ENCODE measurements around the gene PLAAT2.
"Not testable (repeated sequence)": the region's sequence is repeated elsewhere in the genome, so short reads cannot be mapped to it uniquely, and the experiment has no call there.

PLAAT2 gene

GRCh38 chr11:63547061-63547460, 16.1 kb downstream of the PLAAT2 start:
- DNase-seq = no peak

- no peak for DNase-seq
These were observed 19.5 kb downstream of the PLAAT2 start for GRCh38 chr11:63543711-63544110.

DNA sequence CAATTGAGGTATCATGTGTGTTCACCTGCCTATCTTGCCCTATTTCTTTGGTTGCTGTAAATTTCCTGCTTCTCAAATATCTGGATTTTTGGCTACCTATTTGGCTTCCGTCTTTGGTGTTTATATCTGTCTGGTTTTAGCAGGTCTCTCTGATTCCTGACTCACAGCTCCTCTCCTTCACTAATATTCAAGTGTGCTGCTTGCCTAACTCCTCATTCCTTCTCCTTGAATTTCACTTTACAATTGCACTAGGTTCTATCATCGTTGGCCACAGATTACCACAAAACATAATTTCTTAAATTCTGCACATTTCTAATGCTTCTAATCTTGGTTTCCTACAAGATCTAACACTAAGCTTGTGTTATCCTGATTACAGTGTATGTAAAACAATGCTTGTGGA, 20.7 kb downstream of the PLAAT2 start:
- not testable (repeated sequence) for DNase-seq

DNA sequence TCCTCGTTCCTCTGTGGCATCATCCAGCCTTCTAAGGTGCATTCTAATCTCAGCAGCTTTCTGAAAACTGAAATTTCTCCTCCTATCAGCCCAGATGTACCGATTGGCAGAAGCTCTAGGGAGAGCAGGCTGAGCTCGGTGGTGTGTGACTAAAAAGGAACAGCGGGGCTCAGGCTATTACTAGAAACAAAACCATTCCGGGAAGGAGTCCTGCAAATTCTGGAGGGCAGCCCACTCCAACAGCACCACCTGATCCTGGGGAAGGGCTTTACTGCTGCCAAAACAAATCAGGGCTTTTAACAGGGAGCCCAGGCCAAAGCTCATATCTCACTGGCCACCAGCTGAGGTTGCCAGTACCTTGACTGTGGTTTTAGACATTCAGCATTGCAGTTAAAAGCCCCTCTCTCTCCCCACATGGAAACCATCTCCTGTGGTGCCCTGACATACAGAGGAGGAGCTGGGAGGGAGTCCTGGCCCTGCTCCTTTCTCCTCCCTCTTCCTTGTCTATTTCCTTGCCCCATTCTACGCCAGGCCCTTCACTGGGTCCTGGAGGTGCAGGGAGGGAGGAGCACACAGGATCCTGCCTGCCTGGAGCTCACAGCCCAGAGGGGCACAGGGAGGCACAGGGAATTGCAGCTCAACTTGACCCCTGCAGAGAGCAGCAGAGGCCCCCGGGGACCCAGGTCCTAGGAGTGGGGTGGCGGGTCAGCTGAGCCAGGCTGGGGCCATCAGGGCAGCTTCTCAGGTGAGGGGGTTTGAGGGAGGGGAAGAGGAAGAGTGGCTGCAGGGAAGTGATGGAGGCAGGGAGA, 25.7 kb downstream of the PLAAT2 start:
- no peak for DNase-seq

DNA sequence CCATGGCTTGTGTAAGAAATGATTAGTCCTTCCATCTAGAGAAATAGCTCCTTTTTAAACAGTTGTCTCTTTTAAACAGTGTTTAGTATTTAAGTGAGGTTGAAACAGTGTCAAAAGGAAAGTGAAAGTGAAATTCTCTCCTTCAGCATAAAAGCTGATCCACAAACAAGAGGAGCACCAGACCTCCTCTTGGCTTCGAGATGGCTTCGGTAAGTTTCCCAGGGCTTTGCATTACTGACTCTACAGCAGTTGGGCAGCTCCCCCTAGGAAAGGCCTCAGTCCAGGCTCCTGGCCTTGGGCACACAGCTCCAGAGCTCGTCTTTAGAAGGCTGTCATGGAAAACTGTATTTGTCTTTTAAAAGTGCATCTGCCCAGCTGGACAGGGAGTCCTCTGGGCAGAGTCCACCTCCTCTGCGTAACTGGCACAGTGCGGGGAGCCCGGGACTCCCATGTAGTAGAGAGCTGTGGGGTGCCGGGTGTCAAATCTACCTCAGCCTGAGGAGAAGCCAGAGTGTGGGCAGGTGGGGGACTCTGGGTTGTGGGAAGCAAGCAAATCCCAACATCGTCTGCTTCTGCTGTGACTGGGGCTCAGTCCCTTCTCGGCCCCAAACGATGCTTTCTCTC, 26.4 kb downstream of the PLAAT2 start, which contains the start of gene PLAAT4:
Gene PLAAT4 (plus strand): TSS at position 140 of the 624 bp plus-strand sequence. CDS start 61 bp downstream, at position 201.
- DNase-seq = peak in 1 of 4 experiments; percentile 9

DNA sequence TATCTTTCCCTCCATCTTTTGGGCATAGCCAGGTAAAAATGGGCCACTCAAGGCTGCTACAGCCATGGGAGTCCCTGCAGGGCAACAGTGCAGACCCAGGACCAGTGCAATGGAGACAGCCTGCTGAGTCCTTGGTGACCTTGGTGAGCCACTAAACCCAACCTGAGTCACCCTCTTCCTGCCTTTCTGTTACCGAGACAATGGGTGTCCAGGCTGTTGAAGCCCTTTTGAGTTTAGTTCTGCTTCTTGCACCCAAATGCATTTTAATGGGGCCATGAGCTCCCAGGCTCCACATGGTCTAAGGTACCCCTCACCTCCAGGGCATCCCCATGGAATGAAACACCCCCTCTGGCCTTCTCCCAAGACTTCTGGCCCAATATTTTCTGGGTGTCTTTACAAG, 27.4 kb downstream of the PLAAT2 start:
- no peak for DNase-seq

- no peak for DNase-seq
These were observed 28.2 kb downstream of the PLAAT2 start for GRCh38 chr11:63534895-63535461.

DNA sequence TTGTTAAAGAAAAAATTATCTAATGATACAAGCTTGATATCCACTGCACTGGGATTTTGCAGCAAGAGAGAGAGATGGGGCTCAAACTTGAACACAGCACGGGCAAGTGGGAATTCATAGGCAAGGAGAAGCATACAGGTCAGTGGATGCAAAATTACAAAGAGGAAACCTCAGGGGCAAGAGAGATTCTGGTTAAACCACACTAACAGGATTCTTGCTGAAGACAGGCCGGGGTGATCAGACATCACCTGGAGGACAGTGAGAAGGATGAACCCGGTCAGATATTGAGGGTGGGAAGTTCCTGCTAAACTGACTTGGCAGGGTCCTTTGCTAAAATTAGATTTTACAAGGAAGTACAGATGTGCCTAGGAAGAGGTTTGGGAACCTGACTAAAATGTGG, 29.1 kb downstream of the PLAAT2 start:
- no peak for DNase-seq

DNA sequence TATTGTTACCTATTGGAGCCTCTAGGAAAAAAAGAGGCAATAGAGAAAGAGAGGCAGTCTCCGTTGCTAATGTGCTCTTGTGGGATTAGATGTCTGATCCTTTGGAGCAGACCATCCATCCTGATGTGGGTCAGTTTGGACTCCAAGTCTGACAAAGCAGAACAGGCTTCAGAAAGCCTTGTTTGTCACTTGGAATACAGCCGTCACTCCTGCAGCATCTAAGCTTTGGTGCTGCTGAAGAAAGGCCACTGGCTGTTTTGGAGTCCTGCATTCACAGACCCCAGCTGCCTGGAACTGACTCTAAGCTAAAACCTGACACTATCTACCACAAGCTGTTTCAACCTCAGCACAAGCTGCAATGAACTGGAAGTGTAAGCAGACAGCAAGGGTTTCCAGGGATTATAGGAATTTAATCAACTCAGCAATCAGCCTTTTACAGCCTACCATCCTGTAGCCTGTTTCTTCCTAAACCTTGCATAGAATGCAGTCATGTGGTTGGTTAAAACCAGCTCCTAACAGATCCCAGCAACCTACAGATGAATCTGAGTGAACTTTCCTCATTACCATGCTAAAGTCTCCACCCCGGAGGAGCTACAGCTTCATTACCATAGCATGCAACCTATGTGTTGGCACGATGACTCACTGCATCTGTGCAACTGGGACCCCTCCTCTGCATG, 30.2 kb downstream of the PLAAT2 start:
- DNase-seq = no peak

DNA sequence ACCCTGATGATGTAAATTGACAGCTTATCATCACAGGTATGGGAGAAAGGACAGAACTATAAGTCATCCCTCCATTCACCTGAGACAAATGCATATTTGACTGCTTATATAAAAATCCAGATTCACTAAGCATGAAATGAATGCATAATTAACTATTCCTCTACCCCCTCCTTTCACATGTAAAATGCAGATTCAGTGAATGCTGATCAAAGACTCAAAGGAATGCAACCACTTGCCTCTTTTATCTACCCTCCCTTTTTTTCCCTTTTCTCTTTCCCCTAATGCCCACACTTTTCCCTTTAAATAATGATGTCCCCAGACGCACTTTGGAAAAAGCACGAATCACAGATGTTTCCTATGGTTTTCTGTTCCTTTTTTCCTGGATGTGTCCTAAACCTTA, 31.1 kb downstream of the PLAAT2 start:
- DNase-seq = no peak

DNA sequence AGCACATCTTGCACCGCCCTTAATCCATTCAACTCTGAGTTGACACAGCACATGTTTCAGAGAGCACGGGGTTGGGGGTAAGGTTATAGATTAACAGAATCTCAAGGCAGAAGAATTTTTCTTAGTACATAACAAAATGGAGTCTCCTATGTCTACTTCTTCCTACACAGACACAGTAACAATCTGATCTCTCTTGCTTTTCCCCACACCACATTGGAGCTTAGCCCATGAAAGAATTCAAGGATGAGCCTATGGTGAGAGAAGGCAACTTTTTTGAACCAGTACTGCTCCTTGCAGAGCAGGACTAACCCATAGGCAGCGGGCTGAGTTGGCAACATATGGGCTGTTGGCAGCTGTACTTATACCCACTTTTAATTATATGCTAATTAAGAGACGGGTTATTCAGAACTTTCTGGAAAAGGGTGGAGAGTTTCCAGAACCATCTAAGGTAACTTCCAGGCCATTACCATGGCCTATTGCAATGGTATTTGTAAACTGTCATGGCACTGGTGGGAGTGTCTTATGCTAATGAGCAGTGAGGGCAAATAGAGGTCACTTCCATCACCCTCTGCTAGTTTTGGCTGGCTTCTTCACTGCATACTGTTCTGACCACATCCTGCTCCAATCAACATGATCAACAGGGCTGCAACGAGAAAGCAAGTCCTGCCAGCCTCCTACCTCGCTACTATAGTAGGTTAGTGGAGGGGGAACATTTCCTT, 31.9 kb downstream of the PLAAT2 start:
- peak in 2 of 4 experiments; percentile 46 to 47 for DNase-seq

DNA sequence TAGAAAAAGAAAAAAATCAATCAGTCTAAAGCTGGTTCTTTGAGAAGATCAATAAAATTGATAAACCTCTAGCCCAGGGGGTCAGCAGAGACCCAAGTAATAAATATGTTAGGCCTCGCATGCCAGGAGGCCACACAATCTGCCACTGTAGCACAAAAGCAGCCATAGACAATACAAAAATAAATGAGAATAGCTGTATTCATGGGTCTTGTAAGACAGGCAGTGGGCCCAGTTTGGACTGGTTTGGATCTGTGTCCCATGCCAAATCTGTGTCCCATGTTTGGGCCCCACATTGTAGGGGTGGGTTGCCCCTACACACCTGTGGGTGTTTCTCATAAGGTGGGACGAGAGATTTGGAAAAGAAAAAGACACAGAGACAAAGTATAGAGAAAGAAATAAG, 33.2 kb downstream of the PLAAT2 start:
- DNase-seq = no peak

DNA sequence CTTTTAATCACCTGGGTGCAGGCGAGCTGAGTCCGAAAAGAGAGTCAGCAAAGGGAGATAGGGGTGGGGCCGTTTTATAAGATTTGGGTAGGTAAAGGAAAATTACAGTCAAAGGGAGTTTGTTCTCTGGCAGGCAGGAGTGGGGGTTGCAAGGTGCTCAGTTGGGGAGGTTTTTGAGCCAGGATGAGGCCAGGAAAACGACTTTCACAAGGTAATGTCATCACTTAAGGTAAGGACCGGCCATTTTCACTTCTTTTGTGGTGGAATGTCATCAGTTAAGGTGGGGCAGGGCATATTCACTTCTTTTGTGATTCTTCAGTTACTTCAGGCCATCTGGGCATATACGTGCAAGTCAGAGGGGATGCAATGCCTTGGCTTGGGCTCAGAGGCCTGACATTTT, 33.8 kb downstream of the PLAAT2 start:
- not testable (repeated sequence) for DNase-seq

DNA sequence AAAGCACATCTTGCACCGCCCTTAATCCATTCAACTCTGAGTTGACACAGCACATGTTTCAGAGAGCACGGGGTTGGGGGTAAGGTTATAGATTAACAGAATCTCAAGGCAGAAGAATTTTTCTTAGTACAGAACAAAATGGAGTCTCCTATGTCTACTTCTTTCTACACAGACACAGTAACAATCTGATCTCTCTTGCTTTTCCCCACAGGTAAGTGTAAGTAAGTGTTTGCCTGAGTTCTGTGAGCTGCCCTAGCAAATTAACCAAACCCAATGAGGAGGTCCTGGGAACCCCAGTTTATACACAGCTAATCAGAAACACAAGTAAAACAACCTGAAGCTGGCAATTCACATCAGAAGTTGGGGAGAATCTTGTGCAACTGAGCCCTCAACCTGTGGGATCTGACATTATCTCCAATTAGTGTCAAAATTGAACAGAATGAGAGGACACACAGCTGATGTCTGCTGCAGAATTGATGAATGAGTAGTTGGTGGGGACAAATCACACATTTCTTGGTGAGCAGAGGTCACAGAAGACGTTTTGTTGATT, 34.4 kb downstream of the PLAAT2 start:
- not testable (repeated sequence) for DNase-seq

GRCh38 chr11:63528156-63528555, 35.0 kb downstream of the PLAAT2 start:
- not testable (repeated sequence) for DNase-seq

DNA sequence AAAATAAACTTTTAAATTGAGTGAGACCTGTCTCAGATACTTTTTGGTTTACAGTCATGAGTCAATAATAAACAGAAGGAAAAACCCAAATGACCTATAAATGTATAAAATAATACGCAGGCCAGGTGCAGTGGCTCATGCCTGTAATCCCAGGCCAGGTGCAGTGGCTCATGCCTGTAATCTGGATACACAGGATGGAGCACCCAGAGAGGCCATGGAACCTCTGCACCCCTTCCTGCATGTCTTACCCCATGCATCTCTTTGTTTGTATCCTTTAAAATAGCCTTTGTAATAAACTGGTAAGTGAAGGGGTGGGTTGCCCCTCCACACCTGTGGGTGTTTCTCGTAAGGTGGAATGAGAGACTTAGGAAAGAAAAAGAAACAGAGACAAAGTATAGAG, 35.5 kb downstream of the PLAAT2 start:
- DNase-seq = no peak

- no peak for DNase-seq
These were observed 40.0 kb downstream of the PLAAT2 start for GRCh38 chr11:63523151-63523550.

- no peak for DNase-seq
These were observed 41.3 kb downstream of the PLAAT2 start for GRCh38 chr11:63521896-63522295.

GRCh38 chr11:63520606-63521170, 42.5 kb downstream of the PLAAT2 start:
- DNase-seq = no peak

DNA sequence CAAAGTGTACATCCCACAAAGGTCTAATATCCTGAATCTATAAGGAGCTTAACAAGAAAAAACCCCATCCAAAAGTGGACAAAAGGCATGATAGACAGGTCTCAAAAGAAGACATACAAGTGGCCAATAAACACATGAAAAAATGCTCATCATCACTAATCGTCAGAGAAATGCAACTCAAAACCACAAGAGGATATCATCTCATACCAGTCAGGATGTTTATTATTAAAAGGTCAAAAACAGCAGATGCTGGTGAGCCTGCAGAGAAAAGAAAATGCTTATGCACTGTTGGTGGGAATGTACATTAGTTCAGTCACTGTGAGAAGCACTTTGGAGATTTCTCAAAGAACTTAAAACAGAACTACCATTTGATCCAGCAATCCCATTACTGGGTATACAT, 44.6 kb downstream of the PLAAT2 start:
- DNase-seq = no peak

DNA sequence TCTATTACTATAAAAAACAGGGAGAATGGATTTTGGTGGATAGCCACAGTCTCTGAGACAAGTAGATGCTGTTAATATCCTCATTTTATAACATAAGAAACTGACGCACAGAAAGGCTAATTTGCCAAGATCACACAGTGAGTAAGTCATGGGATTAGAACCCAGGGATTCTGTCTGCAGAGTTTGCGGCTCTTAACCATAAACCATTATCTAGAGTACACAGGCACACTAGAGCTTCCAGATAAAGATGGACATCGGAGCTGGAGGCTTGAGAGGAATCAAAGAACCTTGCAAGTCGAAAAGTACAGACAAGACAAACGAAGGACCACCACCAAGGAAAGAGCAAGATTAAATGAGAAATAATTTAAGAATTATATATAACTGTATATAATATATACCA, 46.0 kb downstream of the PLAAT2 start:
- no peak for DNase-seq

DNA sequence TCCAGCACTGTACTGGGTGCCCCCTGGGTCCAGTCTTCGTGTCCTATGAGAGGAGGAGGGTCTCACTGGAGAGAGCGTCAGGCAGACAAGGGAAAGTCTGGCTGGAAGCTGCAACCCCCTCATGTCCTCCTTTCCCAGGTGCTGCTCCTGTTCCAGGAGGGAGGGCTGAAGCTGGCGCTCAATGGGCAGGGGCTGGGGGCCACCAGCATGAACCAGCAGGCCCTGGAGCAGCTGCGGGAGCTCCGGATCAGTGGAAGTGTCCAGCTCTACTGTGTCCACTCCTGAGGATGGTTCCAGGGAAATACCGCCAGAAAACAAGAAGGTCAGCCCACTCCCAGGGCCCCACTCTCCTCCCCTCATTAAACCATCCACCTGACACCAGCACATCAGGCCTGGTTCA, 47.1 kb downstream of the PLAAT2 start:
- DNase-seq = no peak
